Ascending aorta (tissue), 2 donors: ENCODE results near the gene FGR. TPM values are rescaled to one million over a fixed set of nuclear protein-coding genes. Genes with fewer than 3 reads are reported as not detected.
"Not testable (repeated sequence)": the region's sequence is repeated elsewhere in the genome, so short reads cannot be mapped to it uniquely, and the experiment has no call there.

ENCODE experiments used
- DNase-seq, 2 donors: peaks; one replicate each; pipeline ENCODE4 v3.0.0-alpha.2; 2019; ENCODE audit warnings: low spot score in 2 of 2
- H3K27ac ChIP-seq, 2 donors: fragments of 200-600 bp; sonication (generic); one replicate each; pipeline ENCODE4 v1.5.1; 2016 to 2017; ENCODE audit warnings: mild to moderate bottlenecking in 1 of 2
- H3K27me3 ChIP-seq: fragments of 200-600 bp; sonication (generic); one replicate; pipeline ENCODE4 v1.5.1; 2017
- H3K36me3 ChIP-seq, 2 donors: fragments of 200-600 bp; sonication (generic); one replicate each; pipeline ENCODE4 v1.5.1; 2016
- H3K4me1 ChIP-seq, 2 donors: fragments of 200-600 bp; sonication (generic); one replicate each; pipeline ENCODE4 v1.5.1; 2016 to 2017; ENCODE audit warnings: mild to moderate bottlenecking in 1 of 2
- H3K4me3 ChIP-seq, 2 donors: fragments of 200-600 bp; sonication (generic); one replicate each; pipeline ENCODE4 v1.5.1; 2016 to 2017; ENCODE audit warnings: mild to moderate bottlenecking in 1 of 2
- H3K9me3 ChIP-seq, 2 donors: fragments of 200-600 bp; sonication (generic); one replicate each; pipeline ENCODE4 v1.5.1; 2016
- intact Hi-C: fragments of 100-400 bp; cut with DNase I; formaldehyde crosslinking; loops from one replicate; pipeline ENCODE4 v1.15.1; 2023
- total RNA-seq: library from RNA; depleted of rRNA; stranded (reverse); fragments of >200 nt; gene quantifications from one replicate; pipeline ENCODE4 v1.1.0, GENCODE V29; 2016
- TF ChIP-seq, protein P1 (sequence below), 3 experiments: fragments of 200-600 bp in 2 of 3; fragments of 450-650 bp in 1 of 3; sonication (generic) in 2 of 3; IDR thresholded peaks; one replicate each; pipeline ENCODE4 v1.5.1; 2016 to 2019; ENCODE audit warnings: antibody characterized with exemption in 3 of 3, mild to moderate bottlenecking in 1 of 3, moderate library complexity in 1 of 3

The FGR gene
- total RNA-seq, 1 donor from 2014 or later, result 10.4 TPM

- peaks cover 0 to 3% of the 10 kb centered on the region in 2 donors for H3K4me1 ChIP-seq
- H3K4me3 ChIP-seq, result peak overlapping the region; percentile 40 to 59
- no peaks in the 10 kb centered on the region for H3K27me3 ChIP-seq
- no peak for DNase-seq
- intact Hi-C loops, result no loop called here
- TF ChIP-seq, protein P1, sequence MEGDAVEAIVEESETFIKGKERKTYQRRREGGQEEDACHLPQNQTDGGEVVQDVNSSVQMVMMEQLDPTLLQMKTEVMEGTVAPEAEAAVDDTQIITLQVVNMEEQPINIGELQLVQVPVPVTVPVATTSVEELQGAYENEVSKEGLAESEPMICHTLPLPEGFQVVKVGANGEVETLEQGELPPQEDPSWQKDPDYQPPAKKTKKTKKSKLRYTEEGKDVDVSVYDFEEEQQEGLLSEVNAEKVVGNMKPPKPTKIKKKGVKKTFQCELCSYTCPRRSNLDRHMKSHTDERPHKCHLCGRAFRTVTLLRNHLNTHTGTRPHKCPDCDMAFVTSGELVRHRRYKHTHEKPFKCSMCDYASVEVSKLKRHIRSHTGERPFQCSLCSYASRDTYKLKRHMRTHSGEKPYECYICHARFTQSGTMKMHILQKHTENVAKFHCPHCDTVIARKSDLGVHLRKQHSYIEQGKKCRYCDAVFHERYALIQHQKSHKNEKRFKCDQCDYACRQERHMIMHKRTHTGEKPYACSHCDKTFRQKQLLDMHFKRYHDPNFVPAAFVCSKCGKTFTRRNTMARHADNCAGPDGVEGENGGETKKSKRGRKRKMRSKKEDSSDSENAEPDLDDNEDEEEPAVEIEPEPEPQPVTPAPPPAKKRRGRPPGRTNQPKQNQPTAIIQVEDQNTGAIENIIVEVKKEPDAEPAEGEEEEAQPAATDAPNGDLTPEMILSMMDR (IDR thresholded peaks at IDR 0.05), result no peak
- H3K36me3 ChIP-seq, result no peaks in the 10 kb centered on the region
- H3K27ac ChIP-seq, result peak overlapping the region; percentile 43 to 50
- no peaks in the 10 kb centered on the region for H3K9me3 ChIP-seq
These were observed 1.3 kb downstream of the FGR start for GRCh38 chr1:27633640-27634176.

DNA sequence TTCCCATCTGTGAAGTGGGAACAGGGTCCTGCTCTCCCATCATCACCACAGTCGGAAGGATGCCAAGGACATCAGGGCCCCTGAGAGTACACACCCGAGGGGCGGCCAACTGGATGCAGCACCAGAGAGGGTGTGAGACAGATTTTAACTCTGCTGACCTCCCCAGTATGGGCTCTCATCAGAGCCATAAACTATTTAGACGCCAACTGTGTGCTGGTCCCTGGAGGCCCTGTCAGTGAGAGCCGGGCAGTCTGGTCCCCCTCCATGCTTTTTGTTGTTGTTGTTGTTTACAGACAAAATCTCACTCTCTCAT lies 1.7 kb downstream of the FGR start:
- H3K36me3 ChIP-seq, result no peaks in the 10 kb centered on the region
- H3K27ac ChIP-seq, result peak overlapping the region; percentile 43 to 50
- TF ChIP-seq, protein P1 (IDR thresholded peaks at IDR 0.05), result no peak
- H3K4me3 ChIP-seq, result no peak overlapping the region
- H3K9me3 ChIP-seq, result no peaks in the 10 kb centered on the region
- no peaks in the 10 kb centered on the region for H3K27me3 ChIP-seq
- H3K4me1 ChIP-seq, result peaks cover 0 to 3% of the 10 kb centered on the region in 2 donors
- intact Hi-C loops, result no loop called here
- no peak for DNase-seq

DNA sequence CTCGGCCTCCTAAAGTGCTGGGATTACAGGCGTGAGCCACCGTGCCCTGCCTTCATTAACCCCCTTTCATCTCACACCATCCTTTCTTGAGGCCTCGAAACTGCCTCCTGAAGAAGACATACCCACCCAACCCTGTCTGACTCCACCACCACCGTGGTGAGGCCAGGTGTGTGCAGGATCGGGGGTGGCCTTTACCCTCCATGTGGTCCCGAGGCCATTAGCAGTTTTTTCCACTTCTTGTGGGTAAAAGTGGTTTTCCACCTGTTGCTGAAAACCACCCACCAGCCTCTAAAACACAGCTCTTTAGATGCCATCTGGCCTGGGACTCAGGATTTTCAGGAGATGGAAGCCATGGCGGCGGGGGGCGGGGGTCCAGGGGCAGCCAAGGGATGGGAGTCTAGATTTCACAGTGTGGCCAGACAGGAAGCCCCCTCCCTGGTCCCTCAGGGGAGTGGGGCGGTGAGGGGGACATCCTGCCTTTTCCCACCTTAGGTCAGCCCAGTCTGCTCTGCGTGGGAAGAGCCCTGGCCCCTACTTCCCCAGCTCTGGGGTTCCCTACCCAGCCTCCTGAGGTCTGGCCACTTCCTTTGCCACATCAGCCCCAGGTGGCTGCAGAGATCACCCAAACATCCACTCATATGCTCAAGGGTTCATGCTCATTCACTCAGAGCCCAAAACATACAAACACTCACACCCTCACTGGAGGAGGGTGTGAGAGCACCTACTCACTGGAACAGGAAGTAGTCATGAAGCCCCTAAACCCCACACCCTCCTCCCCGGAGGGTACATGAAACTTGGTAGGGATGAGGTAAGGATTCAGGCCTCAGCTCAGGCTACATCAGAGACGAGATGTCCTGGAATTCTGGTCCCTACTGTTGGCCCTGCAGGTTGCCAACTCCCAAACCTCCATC lies 2.3 kb downstream of the FGR start:
- H3K4me1 ChIP-seq, result peaks cover 0 to 3% of the 10 kb centered on the region in 2 donors
- no peak for DNase-seq
- H3K27me3 ChIP-seq, result no peaks in the 10 kb centered on the region
- TF ChIP-seq, protein P1 (IDR thresholded peaks at IDR 0.05), result no peak
- intact Hi-C loops, result no loop called here
- no peaks in the 10 kb centered on the region for H3K36me3 ChIP-seq
- H3K4me3 ChIP-seq, result no peak overlapping the region
- H3K27ac ChIP-seq, result peak overlapping the region; percentile 36 to 50
- no peaks in the 10 kb centered on the region for H3K9me3 ChIP-seq

DNA sequence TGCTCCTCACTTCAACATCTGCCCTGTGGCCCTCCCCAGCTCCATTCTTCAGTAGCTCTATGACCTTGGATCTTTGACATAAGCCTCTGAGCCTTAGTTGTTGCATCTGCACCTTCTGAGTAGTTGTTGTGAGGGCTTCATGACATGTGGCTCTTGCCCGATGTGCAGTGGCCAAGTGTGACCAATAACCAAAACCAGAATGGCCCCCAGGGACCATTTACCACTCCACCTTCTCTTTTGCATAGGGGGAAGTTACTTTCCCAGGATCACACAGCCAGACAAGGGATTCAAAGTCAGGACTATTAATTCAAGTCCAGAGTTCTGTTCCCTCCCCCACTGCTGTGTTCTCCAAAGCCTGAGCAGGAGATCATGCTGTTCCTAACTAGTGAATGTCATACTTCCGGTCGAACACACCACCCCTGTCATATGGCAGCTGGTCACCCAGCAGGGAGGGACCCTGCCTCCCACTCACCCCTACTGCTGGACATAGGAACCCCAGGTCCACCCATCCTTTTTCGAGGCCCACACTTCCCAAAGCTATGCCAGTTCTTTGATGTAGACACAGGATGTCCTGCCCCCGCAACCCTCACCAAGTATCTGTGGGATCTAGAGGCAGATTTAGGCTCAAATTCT lies 4.0 kb downstream of the FGR start:
- no peaks in the 10 kb centered on the region for H3K9me3 ChIP-seq
- H3K27me3 ChIP-seq, result no peaks in the 10 kb centered on the region
- TF ChIP-seq, protein P1 (IDR thresholded peaks at IDR 0.05), result no peak
- H3K36me3 ChIP-seq, result no peaks in the 10 kb centered on the region
- peak overlapping the region; percentile 42 to 59 for H3K27ac ChIP-seq
- peaks cover 0 to 3% of the 10 kb centered on the region in 2 donors for H3K4me1 ChIP-seq
- H3K4me3 ChIP-seq, result no peak overlapping the region
- intact Hi-C loops, result no loop called here
- peak in 1 of 2 donors; percentile 37 for DNase-seq

- Histone ChIP-seq H3K27ac (peak overlapping the region in 1 of 2 donors; percentile 8), H3K27me3 (no peaks in the 10 kb centered on the region), H3K4me1 (no peaks in the 10 kb centered on the region), H3K9me3 (no peaks in the 10 kb centered on the region), H3K36me3 (no peaks in the 10 kb centered on the region), H3K4me3 (no peak overlapping the region)
- TF ChIP-seq, protein P1 (IDR thresholded peaks at IDR 0.05), result no peak
- intact Hi-C loops, result no loop called here
- DNase-seq, result no peak
These were observed 6.3 kb downstream of the FGR start for GRCh38 chr1:27628712-27629111.

GRCh38 chr1:27627733-27628132 lies 7.3 kb downstream of the FGR start:
- not testable (repeated sequence) for H3K27me3 ChIP-seq

More at GRCh38 chr1:27627733-27628132, 7.3 kb downstream of the FGR start:
- H3K36me3 ChIP-seq, intact Hi-C loops, H3K27ac ChIP-seq, H3K4me1 ChIP-seq, DNase-seq, H3K4me3 ChIP-seq, H3K9me3 ChIP-seq: not testable (repeated sequence)
